Tracheal epithelial cell (primary cell): Measurements from ENCODE around the gene SMC3. TPM values are rescaled to one million over a fixed set of nuclear protein-coding genes. Genes with fewer than 3 reads are reported as not detected.

Source experiments
- total RNA-seq: library from RNA; depleted of rRNA; stranded (reverse); fragments of >200 nt; gene quantifications from 2 replicates; pipeline ENCODE4 v1.2.1, GENCODE V29; 2014

Gene SMC3
- total RNA-seq: 14.5 and 17.3 TPM in 2 replicates

GRCh38 chr10:110567201-110568054 lies at the start of gene SMC3:
Gene SMC3 (plus strand): TSS chr10:110567695. CDS start chr10:110567817, 122 bp downstream.

GRCh38 chr10:110643653-110644597 lies 76.4 kb downstream of the SMC3 start, which contains the start of gene RBM20:
Gene RBM20 (plus strand): TSS chr10:110644336. CDS start chr10:110644455, 119 bp downstream.

Other genes with a start within 250 kb of the SMC3 start
- gene DUSP5, start 69.8 kb upstream of the SMC3 start, total RNA-seq: 36.7 and 89.9 TPM in 2 replicates
- gene RBM20, start 76.6 kb downstream of the SMC3 start, total RNA-seq: under 0.01 TPM in 1 of 2 replicates, not detected in the other